Measurements from ENCODE around the gene HSF4.
"Not testable (repeated sequence)": the region's sequence is repeated elsewhere in the genome, so short reads cannot be mapped to it uniquely, and the experiment has no call there.

Gene HSF4, protein sequence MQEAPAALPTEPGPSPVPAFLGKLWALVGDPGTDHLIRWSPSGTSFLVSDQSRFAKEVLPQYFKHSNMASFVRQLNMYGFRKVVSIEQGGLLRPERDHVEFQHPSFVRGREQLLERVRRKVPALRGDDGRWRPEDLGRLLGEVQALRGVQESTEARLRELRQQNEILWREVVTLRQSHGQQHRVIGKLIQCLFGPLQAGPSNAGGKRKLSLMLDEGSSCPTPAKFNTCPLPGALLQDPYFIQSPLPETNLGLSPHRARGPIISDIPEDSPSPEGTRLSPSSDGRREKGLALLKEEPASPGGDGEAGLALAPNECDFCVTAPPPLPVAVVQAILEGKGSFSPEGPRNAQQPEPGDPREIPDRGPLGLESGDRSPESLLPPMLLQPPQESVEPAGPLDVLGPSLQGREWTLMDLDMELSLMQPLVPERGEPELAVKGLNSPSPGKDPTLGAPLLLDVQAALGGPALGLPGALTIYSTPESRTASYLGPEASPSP
- 4.5 to 6.4 reads per million in 2 donors for total RNA-seq

- no peak for DNase-seq
Measured at GRCh38 chr16:67164599-67165061, at the start of gene HSF4. TSS of gene HSF4 (plus strand) at chr16:67164745. CDS start at chr16:67164812, 67 bp downstream.

DNA sequence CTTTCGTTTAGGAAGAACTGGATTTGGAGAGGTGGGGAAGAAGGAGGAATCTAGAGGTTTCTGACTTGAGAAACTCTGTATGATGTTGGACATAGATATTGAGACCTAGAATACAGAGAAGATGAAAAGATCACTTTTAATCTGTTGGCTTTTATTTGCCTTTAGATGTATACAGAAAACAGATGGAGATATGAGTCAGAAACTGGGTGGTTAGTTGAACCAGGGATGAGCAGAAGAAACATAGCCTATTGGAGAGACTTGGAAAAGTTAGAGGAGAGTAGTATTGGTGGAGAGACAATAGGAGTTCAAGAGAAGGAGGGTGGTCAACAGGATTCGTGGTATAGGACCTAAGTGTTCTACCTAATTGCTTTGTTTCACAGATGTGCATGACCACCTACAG, 49.8 kb upstream of the HSF4 start:
- DNase-seq = no peak

DNA sequence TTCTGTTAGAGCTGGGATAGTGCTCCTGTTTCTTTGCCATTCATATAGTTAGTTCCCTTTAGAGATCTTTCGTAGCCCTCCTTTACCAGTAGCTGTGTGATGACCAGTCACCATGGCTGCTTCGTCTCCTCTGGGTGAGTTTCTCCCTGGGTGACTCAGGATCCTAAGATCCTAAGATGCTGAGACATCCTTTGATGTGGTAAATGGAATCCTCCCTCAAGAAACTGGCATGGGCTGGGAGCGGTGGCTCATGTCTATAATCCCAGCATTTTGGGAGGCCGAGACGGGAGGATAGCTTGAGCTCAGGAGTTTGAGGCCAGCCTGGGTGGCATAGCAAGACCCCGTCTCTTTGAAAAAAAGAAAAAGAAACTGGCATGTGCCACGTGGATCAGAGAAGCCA, 48.9 kb upstream of the HSF4 start:
- no peak for DNase-seq

DNA sequence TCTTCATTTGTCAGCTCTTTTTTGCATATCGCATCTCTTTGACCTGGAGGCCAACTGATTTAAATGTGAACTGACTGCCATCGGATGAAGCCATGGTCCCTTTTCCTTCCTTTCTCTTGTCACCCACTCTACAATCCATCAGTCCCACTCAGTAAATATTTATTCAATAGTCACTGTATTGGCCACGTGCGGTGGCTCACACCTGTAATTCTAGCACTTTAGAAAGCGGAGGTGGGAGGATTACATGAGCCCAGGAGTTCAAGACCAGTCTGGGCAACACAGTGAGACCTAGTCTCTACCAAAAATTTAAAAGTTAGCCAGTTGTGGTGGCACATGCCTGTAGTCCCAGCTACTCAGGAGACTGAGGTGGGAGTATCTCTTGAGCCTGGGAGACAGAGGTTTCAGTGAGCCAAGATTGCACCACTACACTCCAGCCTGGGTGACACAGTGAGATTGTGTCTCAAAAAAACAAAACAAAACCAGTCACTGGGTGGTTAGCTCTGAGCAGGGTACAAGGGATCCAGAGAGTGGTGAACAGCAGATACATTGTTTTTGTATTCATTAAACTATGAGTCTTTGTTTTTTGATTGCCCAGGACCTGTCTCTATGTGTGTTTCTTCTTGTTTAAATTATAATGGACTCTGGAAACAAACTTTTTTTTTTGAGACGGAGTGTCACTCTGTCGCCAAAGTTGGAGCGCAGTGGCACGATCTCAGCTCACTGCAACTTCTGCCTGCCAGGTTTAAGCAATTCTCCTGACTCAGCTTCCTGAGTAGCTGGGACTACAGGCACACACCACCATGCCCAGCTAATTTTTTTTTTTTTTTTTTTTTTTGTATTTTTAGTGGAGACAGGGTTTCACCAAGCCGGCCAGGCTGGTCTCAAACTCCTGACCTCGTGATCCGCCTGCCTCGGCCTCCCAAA, 47.9 kb upstream of the HSF4 start:
- no peak for DNase-seq

DNA sequence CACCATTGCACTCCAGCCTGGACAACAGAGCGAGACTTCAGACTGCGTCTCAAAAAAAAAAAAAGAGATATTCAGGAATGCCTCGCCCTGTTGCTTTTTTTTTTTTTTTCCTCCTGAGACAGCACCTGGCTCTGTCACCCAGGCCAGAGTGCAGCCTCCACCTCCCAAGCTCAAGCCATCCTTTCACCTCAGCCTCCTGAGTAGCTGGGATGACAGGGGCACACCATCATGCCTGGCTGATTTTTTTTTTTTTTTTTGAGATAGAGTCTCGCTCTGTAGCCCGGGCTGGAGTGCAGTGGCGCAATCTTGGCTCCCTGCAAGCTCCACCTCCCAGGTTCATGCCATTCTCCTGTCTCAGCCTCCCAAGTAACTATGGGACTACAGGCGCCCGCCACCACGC, 46.8 kb upstream of the HSF4 start:
- DNase-seq = no peak

GRCh38 chr16:67120025-67120424, 44.5 kb upstream of the HSF4 start:
- no peak for DNase-seq

DNA sequence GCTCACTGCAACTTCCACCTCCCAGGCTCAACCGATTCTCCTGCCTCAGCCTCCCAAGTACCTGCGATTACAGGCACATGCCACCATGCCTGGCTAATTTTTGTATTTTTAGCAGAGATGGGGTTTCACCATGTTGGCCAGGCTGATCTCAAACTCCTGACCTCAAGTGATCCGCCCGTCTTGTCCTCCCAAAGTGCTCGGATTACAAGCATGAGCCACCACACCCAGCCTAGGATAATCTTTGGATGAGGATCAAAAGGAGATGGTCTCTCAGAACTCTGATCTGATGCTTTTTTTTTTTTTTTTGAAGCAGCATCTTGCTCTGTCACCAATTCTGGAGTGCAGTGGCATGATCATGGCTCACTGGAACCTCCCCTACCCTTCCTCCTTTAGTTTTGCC, 41.7 kb upstream of the HSF4 start:
- DNase-seq = not testable (repeated sequence)

DNA sequence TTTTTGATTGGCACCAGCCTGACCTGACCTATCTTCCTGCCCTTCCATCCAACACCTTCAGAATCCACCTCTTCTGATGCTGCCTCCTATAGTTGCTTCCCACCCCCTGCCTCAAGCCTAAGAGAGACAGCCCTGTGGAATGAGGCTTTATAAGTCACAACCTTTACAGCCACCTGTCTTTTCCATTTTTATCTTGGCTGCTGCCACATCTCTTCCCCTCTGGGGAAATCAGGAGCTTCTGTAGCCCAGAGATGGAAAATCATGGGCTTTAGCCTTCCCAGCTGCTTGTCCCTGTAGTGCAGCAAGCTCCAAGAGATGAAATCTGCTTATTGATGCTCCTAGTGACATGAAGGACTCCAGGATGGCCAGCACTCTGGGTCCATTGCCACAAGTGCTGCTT, 36.1 kb upstream of the HSF4 start:
- no peak for DNase-seq

GRCh38 chr16:67128887-67129286, 35.7 kb upstream of the HSF4 start:
- no peak for DNase-seq

- no peak for DNase-seq
Measured at GRCh38 chr16:67129422-67129821, 35.1 kb upstream of the HSF4 start.

- DNase-seq = no peak
Measured at GRCh38 chr16:67137605-67138004, 26.9 kb upstream of the HSF4 start.

- no peak for DNase-seq
Measured at GRCh38 chr16:67141391-67141790, 23.2 kb upstream of the HSF4 start.

- DNase-seq = no peak
Measured at GRCh38 chr16:67142342-67142741, 22.2 kb upstream of the HSF4 start.

DNA sequence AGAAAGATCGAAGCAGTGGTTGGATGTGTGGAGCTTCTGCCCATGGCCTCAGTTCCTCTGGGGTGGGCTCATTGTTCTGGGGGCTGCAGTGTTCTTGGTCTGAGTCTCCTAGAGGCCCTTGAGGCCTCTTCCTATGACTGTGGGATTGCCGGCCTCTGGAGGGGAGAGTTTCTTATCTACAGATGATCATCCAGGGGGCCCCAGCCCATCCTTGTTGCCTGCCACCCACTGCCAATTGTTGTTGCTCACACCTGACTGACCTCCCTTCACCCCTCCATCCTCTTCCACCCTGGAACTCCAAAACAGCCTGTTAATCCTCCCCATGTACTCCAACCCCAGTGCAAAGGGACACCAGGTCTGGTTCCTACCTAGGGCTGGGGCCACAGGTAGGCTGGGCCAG, 19.6 kb upstream of the HSF4 start:
- no peak for DNase-seq

DNA sequence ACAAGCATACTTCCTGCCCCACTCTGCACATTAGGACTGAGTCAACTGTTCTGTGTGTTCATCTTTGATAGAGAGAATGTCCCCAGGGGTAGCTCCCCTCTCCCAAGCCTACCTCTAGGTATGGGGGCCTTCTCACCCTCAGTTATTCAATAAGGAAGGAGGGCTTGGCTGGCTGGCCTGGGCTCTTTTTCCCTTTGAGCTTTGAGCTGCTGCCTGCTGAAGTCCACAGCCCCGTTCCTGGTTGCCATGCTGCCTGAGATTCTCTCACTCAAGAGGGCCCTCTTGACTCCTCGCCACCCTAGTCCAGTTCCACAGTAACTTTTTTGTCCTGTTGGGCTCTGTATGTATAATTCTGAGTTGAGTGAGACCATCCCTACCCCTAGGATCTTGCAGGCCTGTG, 18.8 kb upstream of the HSF4 start:
- no peak for DNase-seq

- DNase-seq = no peak
Measured at GRCh38 chr16:67146523-67147357, 17.8 kb upstream of the HSF4 start.

DNA sequence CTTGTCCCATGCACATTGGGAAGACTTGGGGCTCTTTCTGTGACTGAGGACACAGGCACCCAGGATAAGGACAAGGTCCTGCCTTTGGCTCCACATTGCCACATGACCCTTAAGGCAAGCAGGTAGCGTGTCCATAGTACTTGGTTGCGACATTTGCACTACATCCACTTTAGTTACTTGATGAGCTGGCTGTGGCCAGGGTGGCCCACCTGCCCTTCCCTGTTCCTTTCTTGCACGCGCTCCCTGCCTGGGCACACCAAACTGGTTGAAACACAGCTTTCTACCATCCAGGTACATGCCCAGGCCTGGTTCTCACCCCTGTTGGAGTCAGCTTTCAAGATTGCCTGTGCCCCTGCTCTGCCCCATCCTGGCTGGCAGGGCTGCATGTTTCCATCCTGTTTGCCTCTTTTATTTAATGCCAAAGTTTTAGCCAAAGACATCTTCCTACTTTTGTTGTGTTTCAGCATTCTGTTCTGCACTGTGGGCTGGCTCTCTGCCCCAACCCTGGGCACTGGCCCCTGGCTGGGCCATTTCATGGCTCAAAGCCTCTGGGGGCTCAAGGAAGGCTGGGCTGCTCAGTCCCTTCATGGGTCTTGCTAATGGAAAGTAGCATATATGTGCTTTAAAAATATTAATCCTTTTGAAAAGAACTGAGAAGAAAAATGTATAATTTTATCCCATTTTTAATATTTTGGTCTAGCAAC, 17.0 kb upstream of the HSF4 start:
- no peak for DNase-seq

DNA sequence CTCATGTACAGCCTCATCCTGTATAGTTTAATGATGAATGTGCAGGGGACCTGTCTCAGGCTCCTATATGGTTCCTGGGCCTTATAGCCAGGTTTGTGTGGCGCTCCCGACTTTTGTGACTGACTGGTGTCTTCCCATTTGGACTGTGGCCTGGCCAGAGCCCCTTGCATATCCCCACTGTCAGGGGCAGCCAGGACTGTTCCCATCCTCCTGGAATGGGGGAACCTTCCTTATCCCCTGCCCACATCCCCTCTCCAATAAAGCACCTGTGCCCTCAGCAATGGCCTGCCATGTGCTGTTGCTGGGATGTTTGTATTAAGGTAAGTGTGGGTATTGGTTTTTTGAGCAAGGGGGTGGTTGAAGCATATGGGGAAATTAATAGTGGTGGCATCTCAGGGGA, 16.3 kb upstream of the HSF4 start:
- DNase-seq = no peak

GRCh38 chr16:67148656-67149275, 15.8 kb upstream of the HSF4 start:
- DNase-seq = no peak

DNA sequence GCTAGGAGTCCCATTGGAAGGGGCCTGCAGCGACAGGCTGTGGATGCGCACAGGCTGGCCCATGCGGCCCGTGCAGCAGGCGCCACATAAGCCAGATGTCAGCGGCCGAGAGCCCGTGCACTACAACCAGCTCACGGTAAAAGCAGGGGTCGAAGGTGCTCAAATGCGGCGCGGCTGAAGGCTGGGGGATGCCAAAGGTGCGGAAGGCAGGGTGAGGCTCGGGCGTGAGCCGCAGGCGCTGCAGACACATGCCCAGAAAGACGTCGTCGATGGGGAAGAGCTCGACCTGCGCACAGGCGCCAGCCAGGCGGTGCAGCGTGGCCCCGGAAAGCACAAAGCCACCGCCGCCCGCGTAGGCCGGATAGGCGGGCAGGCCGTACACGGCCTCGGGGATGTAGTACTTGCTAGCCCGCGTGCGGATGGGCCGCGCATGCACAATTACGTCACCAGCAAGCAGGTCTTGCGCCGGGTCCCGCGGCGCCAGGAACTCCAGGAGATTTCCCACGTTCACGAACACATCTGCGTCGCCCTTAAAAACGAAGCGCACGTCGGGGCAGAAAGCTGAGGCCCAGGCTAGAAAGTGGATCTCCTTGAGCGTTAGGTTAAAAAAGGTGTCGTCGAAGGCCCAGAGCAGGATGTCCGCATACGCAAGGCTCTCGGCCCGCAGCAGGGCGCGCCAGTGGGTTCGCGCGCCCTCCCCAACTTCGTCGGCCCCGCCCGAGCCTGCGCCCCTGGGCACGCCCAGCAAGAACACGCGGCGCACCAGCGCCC, 15.1 kb upstream of the HSF4 start:
- no peak for DNase-seq

Data from activated gamma-delta T cell (primary cell).